Activated CD4-positive, alpha-beta memory T cell treated with anti-CD3 and anti-CD28 coated beads, Interleukin-2, amount 10 ng/mL, durations not matched to agents 7 days and 5 days (primary cell): ENCODE data around the gene ARHGAP19. TPM values are rescaled to one million over a fixed set of nuclear protein-coding genes. Genes with fewer than 3 reads are reported as not detected.

Source experiments
- CTCF ChIA-PET: fragments of 350-600 bp; sonication (Branson Sonifier 250); formaldehyde crosslinking; loops from one replicate; lab custom pipeline; 2021; ENCODE audit warnings: antibody characterized with exemption, inconsistent platforms; lab: Charles Lee
- POLR2A ChIA-PET: fragments of 350-600 bp; sonication (Branson Sonifier 250); formaldehyde crosslinking; loops from one replicate; lab custom pipeline; 2021; ENCODE audit warnings: antibody characterized with exemption; lab: Charles Lee
- DNase-seq: peaks from one replicate; pipeline ENCODE4 v3.0.0-alpha.2; 2020
- H3K27ac Mint-ChIP-seq: one replicate; pipeline ENCODE4 v1.8.0; 2021; ENCODE audit warnings: mild to moderate bottlenecking, mixed read lengths
- H3K27me3 Mint-ChIP-seq: one replicate; pipeline ENCODE4 v1.8.0; 2021; ENCODE audit warnings: mixed read lengths
- H3K36me3 Mint-ChIP-seq: one replicate; pipeline ENCODE4 v1.8.0; 2021; ENCODE audit warnings: low read depth, mixed read lengths
- H3K4me1 Mint-ChIP-seq: one replicate; pipeline ENCODE4 v1.8.0; 2021; ENCODE audit warnings: mixed read lengths
- H3K4me3 Mint-ChIP-seq: one replicate; pipeline ENCODE4 v1.8.0; 2021; ENCODE audit warnings: mild to moderate bottlenecking, mixed read lengths
- H3K9me3 Mint-ChIP-seq: one replicate; pipeline ENCODE4 v1.8.0; 2021; ENCODE audit warnings: mixed read lengths
- total RNA-seq, 2 experiments: library from RNA; stranded (reverse); gene quantifications; one replicate each; pipeline ENCODE4 v1.2.3, GENCODE V29; 2021

ARHGAP19 gene, protein sequence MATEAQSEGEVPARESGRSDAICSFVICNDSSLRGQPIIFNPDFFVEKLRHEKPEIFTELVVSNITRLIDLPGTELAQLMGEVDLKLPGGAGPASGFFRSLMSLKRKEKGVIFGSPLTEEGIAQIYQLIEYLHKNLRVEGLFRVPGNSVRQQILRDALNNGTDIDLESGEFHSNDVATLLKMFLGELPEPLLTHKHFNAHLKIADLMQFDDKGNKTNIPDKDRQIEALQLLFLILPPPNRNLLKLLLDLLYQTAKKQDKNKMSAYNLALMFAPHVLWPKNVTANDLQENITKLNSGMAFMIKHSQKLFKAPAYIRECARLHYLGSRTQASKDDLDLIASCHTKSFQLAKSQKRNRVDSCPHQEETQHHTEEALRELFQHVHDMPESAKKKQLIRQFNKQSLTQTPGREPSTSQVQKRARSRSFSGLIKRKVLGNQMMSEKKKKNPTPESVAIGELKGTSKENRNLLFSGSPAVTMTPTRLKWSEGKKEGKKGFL
- total RNA-seq: 10 to 100 TPM; 47.0 to 54.4 TPM

DNA sequence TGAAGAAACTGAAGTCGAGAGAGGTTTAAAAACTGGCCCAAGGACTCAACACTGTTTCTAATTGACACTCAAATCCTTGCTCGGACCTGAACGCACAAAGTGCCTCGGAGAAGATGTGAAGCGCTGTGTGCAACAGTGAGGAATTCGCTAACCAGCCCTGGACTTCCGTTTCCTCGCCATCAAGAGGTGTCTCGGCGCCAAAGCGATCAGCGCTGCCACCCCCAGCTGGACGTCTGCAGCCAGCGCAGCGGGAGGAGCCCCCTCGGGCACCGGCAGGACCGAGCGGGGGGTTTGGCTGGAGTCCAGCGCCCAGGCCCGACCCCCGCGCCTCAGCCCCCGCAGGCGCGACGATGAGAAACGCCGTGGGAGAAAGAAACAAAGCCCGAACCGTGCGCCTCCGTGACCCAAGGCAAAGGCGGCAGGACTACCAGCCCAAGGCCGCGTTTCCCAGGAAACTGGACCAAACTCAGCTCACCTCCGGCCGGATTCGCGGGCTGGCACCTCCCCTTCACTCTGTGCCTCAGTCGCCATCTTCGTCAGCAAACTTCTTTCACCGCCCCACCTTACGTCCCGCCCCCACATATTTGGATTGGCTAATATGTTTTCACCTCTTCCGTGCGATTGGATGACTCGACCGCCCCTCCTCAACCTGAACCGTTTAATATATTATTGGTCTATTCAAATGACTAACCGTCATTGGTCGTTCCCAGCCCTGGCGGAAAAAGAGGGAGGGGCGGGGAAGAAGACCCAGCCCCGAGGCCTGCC lies at the start of gene ARHGAP19:
Gene ARHGAP19, minus strand, starts transcription at position 541 of the 765 bp plus-strand sequence. Its CDS starts 10 bp downstream, at position 531.
- POLR2A ChIA-PET: interaction anchor here (1.1 to 4.1 kb wide), 7 partner anchors 11 to 109 kb away, joined by 3 to 21 read pairs (median 8); partner anchors contain the start of genes FRAT1, FRAT2 and RRP12
- DNase-seq: peak; percentile 97
- Mint-ChIP-seq H3K4me1 (peaks cover 32% of the 10 kb centered on the region), H3K4me3 (peak within 1 kb of the TSS; percentile 85), H3K9me3 (no peaks in the 10 kb centered on the region), H3K27ac (peak within 1 kb of the TSS; percentile 83), H3K27me3 (peaks cover 3% of the 10 kb centered on the region), H3K36me3 (peaks cover 22% of the 10 kb centered on the region)
- CTCF ChIA-PET: interaction anchor here (0.5 to 2.3 kb wide), 3 partner anchors 13 to 57 kb away, joined by 3 to 13 read pairs (median 4); no protein-coding TSS in a partner anchor

DNA sequence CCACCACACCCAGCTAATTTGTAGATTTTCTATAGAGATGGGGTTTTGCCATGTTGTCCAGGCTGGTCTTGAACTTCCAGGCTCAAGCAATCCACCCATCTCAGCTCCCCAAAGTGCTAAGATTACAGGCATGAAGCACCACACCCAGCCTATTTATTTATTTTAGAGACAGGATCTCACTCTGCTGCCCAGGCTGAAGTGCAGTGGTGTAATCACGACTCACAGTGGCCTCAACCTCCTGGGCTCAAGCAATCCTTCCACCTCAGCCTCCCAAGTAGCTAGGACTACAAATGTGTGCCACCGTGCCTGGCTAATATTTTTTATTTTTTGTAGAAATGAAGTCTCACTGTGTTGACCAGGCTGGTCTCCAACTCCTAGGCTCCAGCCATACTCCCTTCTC lies 49.0 kb upstream of the ARHGAP19 start:
- no peaks in the 10 kb centered on the region for H3K9me3 Mint-ChIP-seq
- no peaks in the 10 kb centered on the region for H3K36me3 Mint-ChIP-seq
- CTCF ChIA-PET: no interaction called here
- H3K27ac Mint-ChIP-seq: no peak overlapping the region
- POLR2A ChIA-PET: no interaction called here
- H3K4me3 Mint-ChIP-seq: no peak overlapping the region
- no peak for DNase-seq
- H3K27me3 Mint-ChIP-seq: peaks cover 24% of the 10 kb centered on the region
- H3K4me1 Mint-ChIP-seq: peaks cover 2% of the 10 kb centered on the region

DNA sequence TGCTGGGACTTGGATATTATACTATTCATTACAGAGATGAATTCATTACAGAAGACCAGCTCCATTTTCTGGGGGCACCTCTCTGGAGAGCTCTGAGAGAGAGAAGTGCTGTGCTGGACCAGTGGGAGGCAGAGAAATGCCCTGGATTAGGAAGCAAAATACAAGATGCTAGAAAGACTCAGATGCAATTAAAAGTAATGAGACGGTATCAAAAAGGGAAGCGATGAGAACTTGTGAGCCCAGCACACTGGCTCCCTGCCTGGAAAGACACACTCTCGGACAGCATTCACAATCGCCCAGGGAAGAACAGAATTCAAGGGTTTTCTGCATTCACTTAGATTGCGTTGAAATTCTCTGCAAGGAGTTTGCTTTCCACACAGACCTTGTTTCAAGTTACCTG lies 45.6 kb upstream of the ARHGAP19 start:
- Mint-ChIP-seq H3K36me3 (peaks cover 3% of the 10 kb centered on the region), H3K27me3 (peaks cover 30% of the 10 kb centered on the region), H3K9me3 (no peaks in the 10 kb centered on the region), H3K4me1 (peaks cover 12% of the 10 kb centered on the region), H3K27ac (no peak overlapping the region), H3K4me3 (no peak overlapping the region)
- ChIA-PET CTCF (no interaction called here), POLR2A (no interaction called here)
- no peak for DNase-seq

DNA sequence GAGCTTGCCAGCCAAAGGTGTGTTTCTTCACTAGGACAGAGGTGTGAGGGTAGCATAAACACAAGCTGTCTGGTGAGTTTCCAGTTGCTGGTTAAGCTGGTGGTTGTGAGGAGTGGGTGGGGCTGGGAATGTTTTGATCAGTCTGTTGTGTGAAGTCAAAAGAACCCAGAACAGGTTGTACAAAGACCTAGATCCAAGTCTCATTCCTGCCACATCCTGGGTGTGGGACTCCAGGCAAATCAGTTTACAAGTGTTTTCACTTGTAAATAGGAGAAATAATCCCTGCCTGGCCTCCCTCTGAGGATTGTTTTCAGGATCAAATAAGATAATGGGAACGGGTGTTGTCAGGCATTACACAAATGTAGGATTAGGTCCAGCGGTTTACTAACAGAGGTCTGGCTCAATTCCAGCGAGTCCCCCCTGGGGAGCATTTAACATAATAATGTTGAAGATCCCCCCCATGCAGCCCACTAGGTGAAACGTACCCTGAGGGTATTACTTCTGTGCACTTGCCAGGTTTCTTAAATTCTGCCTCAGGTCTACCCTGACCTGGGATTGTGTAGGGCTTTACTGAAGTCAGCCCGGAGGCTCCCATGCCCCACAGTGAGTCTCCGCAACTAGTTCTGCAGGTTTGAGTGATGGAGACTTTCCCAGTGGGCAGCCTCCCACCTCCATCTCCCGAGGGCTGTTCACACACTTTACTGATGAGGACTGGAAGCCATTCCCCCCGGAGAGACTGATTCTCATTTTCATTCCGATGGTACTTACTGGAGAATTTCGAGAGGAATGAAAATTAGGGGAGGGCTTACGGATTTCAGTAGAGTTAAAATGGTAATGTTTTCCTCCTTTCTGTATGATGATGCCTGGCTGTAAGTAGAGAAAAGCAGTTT lies 44.8 kb upstream of the ARHGAP19 start:
- ChIA-PET POLR2A (no interaction called here), CTCF (interaction anchor here (1.0 kb wide), 1 partner anchor 58 kb away, joined by 3 read pairs; no protein-coding TSS in a partner anchor)
- Mint-ChIP-seq H3K4me3 (no peak overlapping the region), H3K36me3 (peaks cover 10% of the 10 kb centered on the region), H3K27ac (no peak overlapping the region), H3K9me3 (no peaks in the 10 kb centered on the region), H3K4me1 (peaks cover 21% of the 10 kb centered on the region), H3K27me3 (peaks cover 27% of the 10 kb centered on the region)
- no peak for DNase-seq

DNA sequence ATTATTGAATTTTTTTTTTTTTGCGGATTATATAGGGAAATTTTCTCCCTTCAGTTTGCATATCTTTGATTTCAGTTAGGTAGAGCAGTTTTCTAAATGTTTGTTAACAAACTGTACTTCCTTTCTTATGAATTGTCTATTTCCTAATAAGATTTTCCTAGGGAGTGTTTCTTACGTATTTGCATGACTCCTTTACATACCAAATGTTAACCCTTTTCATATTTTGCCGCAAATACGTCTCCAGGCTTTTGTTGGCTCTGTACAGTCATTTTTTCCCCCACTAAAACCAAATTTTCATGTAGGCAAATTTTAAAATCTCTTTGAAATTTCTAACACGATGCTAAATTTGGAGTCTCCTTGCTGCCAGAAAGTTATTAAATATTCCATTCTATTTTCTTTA lies 44.0 kb upstream of the ARHGAP19 start:
- H3K36me3 Mint-ChIP-seq: peaks cover 13% of the 10 kb centered on the region
- DNase-seq: no peak
- CTCF ChIA-PET: interaction anchor here (1.0 kb wide), 1 partner anchor 58 kb away, joined by 3 read pairs; no protein-coding TSS in a partner anchor
- H3K27me3 Mint-ChIP-seq: peaks cover 23% of the 10 kb centered on the region
- H3K9me3 Mint-ChIP-seq: no peaks in the 10 kb centered on the region
- POLR2A ChIA-PET: no interaction called here
- no peak overlapping the region for H3K27ac Mint-ChIP-seq
- H3K4me3 Mint-ChIP-seq: no peak overlapping the region
- peaks cover 25% of the 10 kb centered on the region for H3K4me1 Mint-ChIP-seq

DNA sequence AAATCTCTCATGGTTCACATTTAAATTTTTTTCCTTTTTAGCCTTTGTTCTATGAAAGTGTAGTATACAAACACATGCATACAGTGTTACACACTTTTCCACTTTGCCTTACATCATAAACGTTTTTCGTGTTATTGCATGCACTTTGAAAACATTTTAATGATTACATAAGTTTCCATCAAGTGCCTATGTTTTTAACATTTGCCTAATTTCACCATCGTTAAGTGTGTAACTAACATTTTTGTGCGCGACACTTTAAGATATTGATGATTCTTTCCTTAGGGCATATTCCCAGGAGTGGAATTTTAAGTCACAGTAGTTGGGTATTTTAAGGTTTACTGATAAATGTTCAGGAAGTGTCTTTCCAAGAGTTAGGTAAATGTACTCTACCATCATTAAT lies 43.6 kb upstream of the ARHGAP19 start:
- peaks cover 23% of the 10 kb centered on the region for H3K27me3 Mint-ChIP-seq
- no peaks in the 10 kb centered on the region for H3K9me3 Mint-ChIP-seq
- H3K36me3 Mint-ChIP-seq: peaks cover 16% of the 10 kb centered on the region
- CTCF ChIA-PET: no interaction called here
- POLR2A ChIA-PET: no interaction called here
- no peak for DNase-seq
- peaks cover 30% of the 10 kb centered on the region for H3K4me1 Mint-ChIP-seq
- H3K4me3 Mint-ChIP-seq: peak overlapping the region; percentile 53
- no peak overlapping the region for H3K27ac Mint-ChIP-seq

DNA sequence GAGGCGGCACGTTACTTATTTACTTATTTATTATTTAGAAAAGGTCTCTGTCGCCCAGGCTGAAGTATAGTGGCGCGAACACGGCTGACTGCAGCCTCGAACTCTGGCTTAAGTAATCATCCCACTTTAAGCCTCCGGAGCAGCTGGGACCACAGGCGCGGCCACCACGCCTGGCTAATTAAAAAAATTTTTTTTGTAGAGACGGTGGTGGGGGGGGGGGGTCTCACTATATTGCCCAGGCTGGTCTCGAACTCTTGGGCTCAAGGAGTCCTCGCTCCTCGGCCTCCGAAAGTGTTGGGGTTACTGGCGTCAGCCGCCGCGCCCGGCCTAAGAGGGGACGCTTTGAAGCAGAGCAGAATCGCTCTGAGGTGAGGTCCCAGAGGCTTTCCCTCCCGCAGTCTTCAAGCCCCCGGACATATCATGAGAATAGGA lies 42.8 kb upstream of the ARHGAP19 start:
- ChIA-PET POLR2A (interaction anchor here (5.8 kb wide), 1 partner anchor 16 kb away, joined by 51 read pairs; the partner anchor contains the start of gene FRAT1), CTCF (interaction anchor here (1.4 kb wide), 1 partner anchor 16 kb away, joined by 5 read pairs; the partner anchor contains the start of gene FRAT1)
- no peak for DNase-seq
- no peaks in the 10 kb centered on the region for H3K9me3 Mint-ChIP-seq
- H3K4me3 Mint-ChIP-seq: peak overlapping the region; percentile 27
- H3K27ac Mint-ChIP-seq: no peak overlapping the region
- H3K36me3 Mint-ChIP-seq: peaks cover 16% of the 10 kb centered on the region
- peaks cover 31% of the 10 kb centered on the region for H3K4me1 Mint-ChIP-seq
- peaks cover 23% of the 10 kb centered on the region for H3K27me3 Mint-ChIP-seq

DNA sequence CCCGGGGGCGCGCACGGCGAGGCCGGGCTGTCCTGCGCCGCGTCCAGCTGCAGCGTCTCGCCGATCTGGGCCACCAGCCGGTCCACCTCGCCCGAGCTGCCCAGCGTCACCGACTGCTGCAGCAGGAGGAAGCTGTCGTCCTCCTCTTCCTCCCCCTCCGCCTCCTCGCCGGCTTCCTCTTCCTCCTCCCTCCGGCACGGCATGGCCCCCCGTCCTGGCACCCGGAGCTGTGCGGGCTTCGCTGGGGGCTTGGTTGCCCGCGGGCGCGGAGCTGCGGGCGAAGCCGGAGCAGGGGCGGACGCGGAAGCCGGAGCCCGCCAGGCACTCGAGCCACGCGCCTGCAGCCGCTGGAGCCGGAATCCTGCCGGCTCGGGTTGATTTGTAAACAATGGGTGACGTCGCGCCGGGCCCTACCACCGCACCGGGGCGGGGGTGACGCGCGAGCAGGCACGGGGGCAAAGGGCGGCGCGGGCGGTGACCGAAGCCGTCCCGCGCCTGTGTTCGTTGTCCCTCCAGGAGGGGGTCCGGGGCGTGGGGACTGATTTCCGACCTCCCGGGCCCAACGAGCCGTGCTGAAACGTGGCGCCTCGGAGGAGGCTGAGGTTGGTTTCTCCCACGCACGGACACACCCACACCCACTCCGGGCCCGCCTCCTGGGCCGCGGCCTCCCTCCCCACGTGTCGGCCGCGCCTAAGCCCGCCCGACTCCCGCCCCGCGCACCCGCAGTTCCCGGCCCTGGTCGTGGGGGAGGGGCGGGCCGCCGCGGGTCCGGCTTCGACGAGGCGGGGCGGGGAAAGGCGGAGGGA lies 42.1 kb upstream of the ARHGAP19 start, which contains the start of gene FRAT2:
Gene FRAT2, minus strand, starts transcription at position 360 of the 806 bp plus-strand sequence. Its CDS starts 157 bp downstream, at position 203.
- DNase-seq: peak; percentile 87
- peak within 1 kb of the TSS; percentile 84 for H3K4me3 Mint-ChIP-seq
- no peaks in the 10 kb centered on the region for H3K9me3 Mint-ChIP-seq
- H3K27me3 Mint-ChIP-seq: peaks cover 23% of the 10 kb centered on the region
- peaks cover 20% of the 10 kb centered on the region for H3K36me3 Mint-ChIP-seq
- CTCF ChIA-PET: interaction anchor here (0.5 to 1.4 kb wide), 4 partner anchors 16 to 66 kb away, joined by 3 to 5 read pairs (median 4); partner anchors contain the start of genes FRAT1 and RRP12
- peaks cover 35% of the 10 kb centered on the region for H3K4me1 Mint-ChIP-seq
- H3K27ac Mint-ChIP-seq: peak within 1 kb of the TSS; percentile 79
- POLR2A ChIA-PET: interaction anchor here (0.7 to 5.8 kb wide), 5 partner anchors 9 to 66 kb away, joined by 3 to 51 read pairs (median 8); partner anchors contain the start of genes ARHGAP19, FRAT1 and RRP12

DNA sequence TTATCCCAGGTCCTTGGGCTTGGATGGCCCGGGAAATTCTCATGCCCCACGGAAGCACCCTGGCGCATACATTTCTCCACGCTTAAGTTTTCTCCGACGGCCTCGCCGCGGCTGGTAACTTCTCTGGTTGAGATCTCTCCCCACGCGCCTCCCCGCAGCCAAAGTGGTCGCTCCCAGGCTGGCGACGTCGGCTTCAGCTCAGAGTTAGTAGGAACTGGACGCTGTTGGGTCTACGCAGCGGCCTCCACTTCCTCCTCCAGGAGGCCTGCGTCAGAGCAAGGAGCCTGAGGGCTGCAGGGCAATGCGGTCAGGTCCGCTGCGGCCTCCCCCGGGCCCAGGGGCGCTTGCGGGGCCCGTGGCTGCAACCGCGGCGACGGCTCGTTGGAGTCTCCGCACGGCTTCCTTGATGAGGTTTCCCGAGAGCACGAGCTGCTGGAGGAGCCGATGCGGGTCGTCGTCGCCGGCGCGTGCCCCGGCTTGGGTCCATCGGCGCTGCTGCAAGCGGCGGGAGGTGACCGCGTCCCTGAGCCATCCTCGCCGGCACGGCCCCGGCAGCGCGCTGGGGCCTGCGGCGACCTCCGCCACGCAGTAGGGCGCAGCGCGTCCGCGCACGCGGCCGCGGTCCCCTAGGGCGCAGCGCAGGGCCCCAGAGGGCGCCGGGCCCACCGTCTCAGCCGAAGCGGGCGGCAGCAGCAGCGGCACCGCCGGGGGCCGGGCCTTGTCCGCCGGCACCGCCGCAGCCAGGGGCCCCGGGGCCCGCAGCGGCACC lies 41.3 kb upstream of the ARHGAP19 start:
- H3K27ac Mint-ChIP-seq: peak overlapping the region; percentile 76
- peaks cover 23% of the 10 kb centered on the region for H3K36me3 Mint-ChIP-seq
- CTCF ChIA-PET: interaction anchor here (0.5 to 2.3 kb wide), 10 partner anchors 9 to 81 kb away, joined by 3 to 14 read pairs (median 4); partner anchors contain the start of genes FRAT1 and RRP12
- POLR2A ChIA-PET: interaction anchor here (0.7 to 5.8 kb wide), 10 partner anchors 8 to 111 kb away, joined by 3 to 51 read pairs (median 5); partner anchors contain the start of genes ARHGAP19, FRAT1 and RRP12
- no peaks in the 10 kb centered on the region for H3K9me3 Mint-ChIP-seq
- H3K4me1 Mint-ChIP-seq: peaks cover 41% of the 10 kb centered on the region
- peaks cover 23% of the 10 kb centered on the region for H3K27me3 Mint-ChIP-seq
- peak; percentile 44 for DNase-seq
- peak overlapping the region; percentile 84 for H3K4me3 Mint-ChIP-seq

DNA sequence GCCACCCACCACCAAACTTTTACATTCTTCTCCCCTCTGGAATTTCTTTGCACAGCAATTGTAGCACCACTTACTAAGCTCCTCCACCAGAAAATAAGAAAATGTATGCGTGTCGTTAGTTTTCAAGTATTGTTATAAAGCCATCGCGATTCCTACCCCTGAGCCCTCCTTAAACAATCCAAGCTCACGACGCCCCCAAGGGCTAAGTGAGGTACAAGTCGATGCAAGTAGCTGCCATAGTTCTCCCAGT lies 40.8 kb upstream of the ARHGAP19 start:
- DNase-seq: no peak
- H3K4me3 Mint-ChIP-seq: peak overlapping the region; percentile 84
- H3K4me1 Mint-ChIP-seq: peaks cover 46% of the 10 kb centered on the region
- ChIA-PET POLR2A (interaction anchor here (0.7 to 5.8 kb wide), 10 partner anchors 8 to 111 kb away, joined by 3 to 51 read pairs (median 5); partner anchors contain the start of genes ARHGAP19, FRAT1 and RRP12), CTCF (interaction anchor here (0.8 to 2.3 kb wide), 7 partner anchors 8 to 82 kb away, joined by 3 to 14 read pairs (median 5); partner anchors contain the start of genes FRAT1 and RRP12)
- H3K9me3 Mint-ChIP-seq: no peaks in the 10 kb centered on the region
- peaks cover 23% of the 10 kb centered on the region for H3K27me3 Mint-ChIP-seq
- peak overlapping the region; percentile 76 for H3K27ac Mint-ChIP-seq
- peaks cover 23% of the 10 kb centered on the region for H3K36me3 Mint-ChIP-seq
